OCI-LY7 (cell line): Measurements from ENCODE around the gene ZNF821. TPM values are rescaled to one million over a fixed set of nuclear protein-coding genes. Genes with fewer than 3 reads are reported as not detected.

Experiments
- BruUV-seq: library from RNA; stranded (reverse); fragments of 400-500 nt; replicated peaks from 2 replicates; lab custom pipeline; 2021; lab: Mats Ljungman, UMichigan
- CTCF ChIA-PET: fragments of 300-600 bp; sonication (Branson Sonifier 250); formaldehyde crosslinking; loops from one replicate; lab custom pipeline; 2022; ENCODE audit warnings: antibody characterized with exemption; ENCODE audit not compliant: unreplicated experiment; lab: Charles Lee
- POLR2A ChIA-PET: fragments of 300-600 bp; sonication (Branson Sonifier 250); formaldehyde crosslinking; loops from one replicate; lab custom pipeline; 2022; ENCODE audit warnings: antibody characterized with exemption; lab: Charles Lee
- DNase-seq: peaks from one replicate; pipeline ENCODE4 v3.0.0-alpha.2; 2015; ENCODE audit warnings: low spot score
- H2AFZ ChIP-seq: fragments of 200-600 bp; sonication (generic), shearing (Covaris generic); 2 replicates; pipeline ENCODE4 v1.6.1; 2014; ENCODE audit warnings: mild to moderate bottlenecking, antibody characterized with exemption, low read length, moderate library complexity
- H3K27ac ChIP-seq: fragments of 200-600 bp; sonication (generic); 2 replicates; pipeline ENCODE4 v1.5.1; 2014; ENCODE audit warnings: mixed run types, low read depth, mild to moderate bottlenecking, moderate library complexity, low read length, inconsistent platforms; ENCODE audit not compliant: poor library complexity, severe bottlenecking
- H3K36me3 ChIP-seq: fragments of 200-600 bp; sonication (generic); 2 replicates; pipeline ENCODE4 v1.6.1; 2014; ENCODE audit warnings: mild to moderate bottlenecking, antibody characterized with exemption, low read length, moderate library complexity, mixed read lengths; ENCODE audit not compliant: insufficient read depth
- H3K4me1 ChIP-seq: fragments of 200-600 bp; sonication (generic); 2 replicates; pipeline ENCODE4 v1.5.1; 2014; ENCODE audit warnings: mild to moderate bottlenecking, low read length; ENCODE audit not compliant: insufficient read depth, poor library complexity, severe bottlenecking
- H3K4me2 ChIP-seq: fragments of 200-600 bp; sonication (generic); 2 replicates; pipeline ENCODE4 v1.6.1; 2014; ENCODE audit warnings: mild to moderate bottlenecking, low read length
- H3K4me3 ChIP-seq: fragments of 200-600 bp; sonication (generic); 2 replicates; pipeline ENCODE4 v1.5.1; 2014; ENCODE audit warnings: mild to moderate bottlenecking, low read depth, low read length; ENCODE audit not compliant: poor library complexity, severe bottlenecking
- H3K79me2 ChIP-seq: fragments of 200-600 bp; sonication (generic); 2 replicates; pipeline ENCODE4 v1.6.1; 2016; ENCODE audit warnings: low read depth, mild to moderate bottlenecking, low read length, moderate library complexity, mixed read lengths; ENCODE audit not compliant: insufficient read depth
- H3K9me2 ChIP-seq: fragments of 200-600 bp; sonication (generic); 2 replicates; pipeline ENCODE4 v1.6.1; 2016; ENCODE audit warnings: mild to moderate bottlenecking, low read length, mixed read lengths; ENCODE audit not compliant: insufficient read depth
- H3K9me3 ChIP-seq: fragments of 200-600 bp; sonication (generic); 2 replicates; pipeline ENCODE4 v1.6.1; 2014; ENCODE audit warnings: mild to moderate bottlenecking, mixed run types, low read length, mixed read lengths
- H4K20me1 ChIP-seq: fragments of 200-600 bp; sonication (generic); 2 replicates; pipeline ENCODE4 v1.6.1; 2014; ENCODE audit warnings: mild to moderate bottlenecking, antibody characterized with exemption, low read length, moderate library complexity, mixed read lengths; ENCODE audit not compliant: insufficient read depth
- EZH2phosphoT487 ChIP-seq: fragments of 200-600 bp; sonication (generic); IDR thresholded peaks from 2 replicates; pipeline ENCODE4 v1.6.1; 2018; ENCODE audit warnings: low read depth, borderline replicate concordance, mild to moderate bottlenecking, mixed run types, antibody characterized with exemption, low read length, moderate library complexity, mixed read lengths
- intact Hi-C: fragments of 100-400 bp; cut with micrococcal nuclease; formaldehyde crosslinking; loops from one replicate; pipeline ENCODE4 v1.10.0; 2022; ENCODE audit not compliant: unreplicated experiment
- total RNA-seq, 2 experiments: library from RNA; depleted of rRNA in 1 of 2; stranded (reverse); fragments of >200 nt in 1 of 2; shearing (Covaris generic) in 1 of 2; gene quantifications; 2 replicates each; pipeline ENCODE4 v1.2.3, GENCODE V29; 2014 to 2022
- TF ChIP-seq, protein P1 (sequence below): fragments of 200-600 bp; sonication (generic); conservative IDR thresholded peaks from 2 replicates; pipeline ENCODE4 v1.5.1; 2014; ENCODE audit warnings: mild to moderate bottlenecking, antibody characterized with exemption, low read length, moderate library complexity, mixed read lengths

Gene ZNF821
- total RNA-seq, 2 experiments from 2014 or later: 14.6 to 17.8 TPM

DNA sequence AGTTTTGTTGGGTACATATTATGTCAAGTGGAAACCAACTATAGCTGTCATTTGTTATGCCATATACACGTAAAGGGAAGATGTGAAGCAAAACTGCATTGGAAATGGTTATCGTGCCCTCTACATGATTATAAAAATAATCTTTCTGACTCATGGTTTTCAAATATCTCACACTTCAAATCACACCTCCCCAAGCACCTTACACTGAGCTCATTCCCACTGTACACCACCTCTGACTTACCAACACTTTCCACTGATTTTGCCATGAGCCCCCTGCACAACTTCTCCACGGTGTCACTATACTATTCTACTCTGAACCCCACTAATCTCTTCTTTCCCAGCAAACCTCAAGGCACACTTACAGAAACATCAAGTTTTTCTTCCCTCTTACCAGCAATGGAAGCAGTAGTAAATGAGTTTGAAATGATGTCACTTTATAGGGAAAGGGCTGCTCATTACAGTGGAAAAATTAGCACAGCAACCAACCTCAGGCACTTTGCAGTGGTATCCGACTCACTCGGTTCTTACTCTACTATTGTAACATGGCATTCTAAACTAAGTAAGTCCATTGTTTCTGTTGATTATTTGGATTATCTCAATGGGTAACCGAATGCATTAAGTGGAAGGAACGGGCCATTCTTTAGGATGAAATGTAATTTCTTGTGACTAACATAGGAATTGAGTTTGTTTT lies 18.7 kb downstream of the ZNF821 start:
- H3K4me1 ChIP-seq: no peaks in the 10 kb centered on the region
- H3K9me2 ChIP-seq: no peaks in the 10 kb centered on the region
- BruUV-seq: no TSS peak
- H3K36me3 ChIP-seq: peaks cover 22% of the 10 kb centered on the region; the same call in 1 of the 2 replicates
- no peak overlapping the region for H3K4me2 ChIP-seq
- intact Hi-C loops: no loop called here
- no peak overlapping the region for H3K4me3 ChIP-seq
- no peak overlapping the region for H3K27ac ChIP-seq
- H4K20me1 ChIP-seq: no peaks in the 10 kb centered on the region
- TF ChIP-seq, protein P1, sequence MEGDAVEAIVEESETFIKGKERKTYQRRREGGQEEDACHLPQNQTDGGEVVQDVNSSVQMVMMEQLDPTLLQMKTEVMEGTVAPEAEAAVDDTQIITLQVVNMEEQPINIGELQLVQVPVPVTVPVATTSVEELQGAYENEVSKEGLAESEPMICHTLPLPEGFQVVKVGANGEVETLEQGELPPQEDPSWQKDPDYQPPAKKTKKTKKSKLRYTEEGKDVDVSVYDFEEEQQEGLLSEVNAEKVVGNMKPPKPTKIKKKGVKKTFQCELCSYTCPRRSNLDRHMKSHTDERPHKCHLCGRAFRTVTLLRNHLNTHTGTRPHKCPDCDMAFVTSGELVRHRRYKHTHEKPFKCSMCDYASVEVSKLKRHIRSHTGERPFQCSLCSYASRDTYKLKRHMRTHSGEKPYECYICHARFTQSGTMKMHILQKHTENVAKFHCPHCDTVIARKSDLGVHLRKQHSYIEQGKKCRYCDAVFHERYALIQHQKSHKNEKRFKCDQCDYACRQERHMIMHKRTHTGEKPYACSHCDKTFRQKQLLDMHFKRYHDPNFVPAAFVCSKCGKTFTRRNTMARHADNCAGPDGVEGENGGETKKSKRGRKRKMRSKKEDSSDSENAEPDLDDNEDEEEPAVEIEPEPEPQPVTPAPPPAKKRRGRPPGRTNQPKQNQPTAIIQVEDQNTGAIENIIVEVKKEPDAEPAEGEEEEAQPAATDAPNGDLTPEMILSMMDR: no peak
- no peak for TF ChIP-seq EZH2phosphoT487
- ChIA-PET CTCF (no interaction called here), POLR2A (no interaction called here)
- no peak overlapping the region for H2AFZ ChIP-seq
- DNase-seq: no peak
- no peaks in the 10 kb centered on the region for H3K9me3 ChIP-seq
- no peaks in the 10 kb centered on the region for H3K79me2 ChIP-seq

DNA sequence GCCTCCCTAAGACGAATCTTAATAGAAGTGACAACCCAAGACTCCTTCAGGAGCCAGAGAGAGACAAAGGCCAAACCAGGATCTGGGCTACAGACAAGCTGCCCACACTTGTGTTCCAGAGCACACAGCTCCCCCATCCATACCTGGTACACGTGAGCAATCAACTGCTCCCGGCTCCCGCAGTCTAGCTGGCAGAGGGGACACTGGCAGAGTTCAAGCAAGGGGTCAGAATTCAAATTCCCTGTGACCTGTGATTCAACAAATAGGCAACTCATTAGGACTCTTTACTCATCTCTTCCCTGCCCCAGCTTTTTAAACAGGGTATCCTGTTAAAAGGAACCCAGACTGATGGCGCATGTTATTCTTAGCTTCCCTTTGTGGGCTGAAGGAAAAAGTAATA lies 20.0 kb downstream of the ZNF821 start:
- H3K4me1 ChIP-seq: no peaks in the 10 kb centered on the region
- H3K9me2 ChIP-seq: no peaks in the 10 kb centered on the region
- TF ChIP-seq, protein P1: no peak
- no peak for TF ChIP-seq EZH2phosphoT487
- peaks cover 33% of the 10 kb centered on the region; the same call in 1 of the 2 replicates for H3K36me3 ChIP-seq
- no peaks in the 10 kb centered on the region for H4K20me1 ChIP-seq
- H3K27ac ChIP-seq: no peak overlapping the region
- no peak overlapping the region for H2AFZ ChIP-seq
- H3K9me3 ChIP-seq: no peaks in the 10 kb centered on the region
- CTCF ChIA-PET: no interaction called here
- intact Hi-C loops: no loop called here
- H3K79me2 ChIP-seq: no peaks in the 10 kb centered on the region
- POLR2A ChIA-PET: interaction anchor here (1.0 kb wide), 1 partner anchor 11 kb away, joined by 3 read pairs; no protein-coding TSS in a partner anchor
- H3K4me3 ChIP-seq: no peak overlapping the region
- H3K4me2 ChIP-seq: no peak overlapping the region
- no TSS peak for BruUV-seq
- DNase-seq: no peak
